ENCODE measurements around the gene MACROH2A2. TPM values are rescaled to one million over a fixed set of nuclear protein-coding genes. Genes with fewer than 3 reads are reported as not detected.
"Not testable (repeated sequence)": the region's sequence is repeated elsewhere in the genome, so short reads cannot be mapped to it uniquely, and the experiment has no call there.

Gene MACROH2A2
- total and polyA plus RNA-seq, 3 donors from 2014 or later: 31.0 to 72.3 (median 69.6) TPM

GRCh38 chr10:70070834-70071233 lies 18.2 kb downstream of the MACROH2A2 start:
- intact Hi-C loops (cut with DNase I; ENCODE audit: low total_unique reads): no loop called here

GRCh38 chr10:70074165-70074564 lies 21.5 kb downstream of the MACROH2A2 start:
- TF ChIP-seq CTCF (IDR thresholded peaks at IDR 0.05) (no peak), POLR2A (IDR thresholded peaks at IDR 0.05) (no peak)
- Histone ChIP-seq H3K27me3 (no peaks in the 10 kb centered on the region), H3K36me3 (ENCODE audit: low read depth, missing control alignments) (no peaks in the 10 kb centered on the region), H3K9me3 (no peaks in the 10 kb centered on the region), H3K27ac (no peak overlapping the region), H3K4me1 (no peaks in the 10 kb centered on the region), H3K4me3 (no peak overlapping the region)
- intact Hi-C loops (cut with DNase I; ENCODE audit: low total_unique reads): no loop called here
- DNase-seq: no peak
- 76 to 82% methylated on average over 2 of the region's 2 CpGs for WGBS, 2 donors

More at GRCh38 chr10:70070834-70071233, 18.2 kb downstream of the MACROH2A2 start:
- no peak overlapping the region for H3K27ac ChIP-seq
- no peaks in the 10 kb centered on the region for H3K9me3 ChIP-seq
- WGBS, 2 donors: 88 to 90% methylated on average over 9 to 11 of the region's 11 CpGs
- H3K36me3 ChIP-seq (ENCODE audit: low read depth, missing control alignments): no peaks in the 10 kb centered on the region
- H3K4me3 ChIP-seq: no peak overlapping the region
- no peaks in the 10 kb centered on the region for H3K4me1 ChIP-seq
- TF ChIP-seq POLR2A (IDR thresholded peaks at IDR 0.05) (no peak), CTCF (IDR thresholded peaks at IDR 0.05) (no peak)
- no peak for DNase-seq
- H3K27me3 ChIP-seq: no peaks in the 10 kb centered on the region

GRCh38 chr10:70074971-70075370 lies 22.3 kb downstream of the MACROH2A2 start:
- H3K36me3 ChIP-seq (ENCODE audit: low read depth, missing control alignments): no peaks in the 10 kb centered on the region
- intact Hi-C loops (cut with DNase I; ENCODE audit: low total_unique reads): no loop called here
- H3K4me1 ChIP-seq: no peaks in the 10 kb centered on the region
- no peak overlapping the region for H3K27ac ChIP-seq
- no peaks in the 10 kb centered on the region for H3K9me3 ChIP-seq
- 85 to 94% methylated on average over 2 of the region's 2 CpGs for WGBS, 2 donors
- DNase-seq: no peak
- no peaks in the 10 kb centered on the region for H3K27me3 ChIP-seq
- no peak overlapping the region for H3K4me3 ChIP-seq
- no peak for TF ChIP-seq POLR2A (IDR thresholded peaks at IDR 0.05)
- TF ChIP-seq CTCF (IDR thresholded peaks at IDR 0.05): no peak

GRCh38 chr10:70078329-70078728 lies 25.7 kb downstream of the MACROH2A2 start:
- DNase-seq: no peak
- Histone ChIP-seq H3K4me1 (no peaks in the 10 kb centered on the region), H3K9me3 (no peaks in the 10 kb centered on the region), H3K4me3 (no peak overlapping the region), H3K27me3 (no peaks in the 10 kb centered on the region), H3K27ac (no peak overlapping the region), H3K36me3 (ENCODE audit: low read depth, missing control alignments) (no peaks in the 10 kb centered on the region)
- 87 to 96% methylated on average over 5 of the region's 5 CpGs for whole genome bisulfite sequencing, 2 donors
- TF ChIP-seq POLR2A (IDR thresholded peaks at IDR 0.05) (no peak), CTCF (IDR thresholded peaks at IDR 0.05) (no peak)
- intact Hi-C loops (cut with DNase I; ENCODE audit: low total_unique reads): no loop called here

- Histone ChIP-seq H3K9me3 (no peaks in the 10 kb centered on the region), H3K4me1 (no peaks in the 10 kb centered on the region), H3K27me3 (no peaks in the 10 kb centered on the region), H3K4me3 (no peak overlapping the region), H3K36me3 (ENCODE audit: low read depth, missing control alignments) (no peaks in the 10 kb centered on the region), H3K27ac (no peak overlapping the region)
- TF ChIP-seq POLR2A (IDR thresholded peaks at IDR 0.05) (no peak), CTCF (IDR thresholded peaks at IDR 0.05) (no peak)
- intact Hi-C loops (cut with DNase I; ENCODE audit: low total_unique reads): no loop called here
- no peak for DNase-seq
- WGBS, 2 donors: 95 to 96% methylated on average over 7 of the region's 7 CpGs
Observed at GRCh38 chr10:70078937-70079336, 26.3 kb downstream of the MACROH2A2 start.

- H3K4me1 ChIP-seq; H3K27me3 ChIP-seq; intact Hi-C loops (cut with DNase I; ENCODE audit: low total_unique reads); DNase-seq; H3K27ac ChIP-seq; H3K36me3 ChIP-seq (ENCODE audit: low read depth, missing control alignments); H3K4me3 ChIP-seq; H3K9me3 ChIP-seq: not testable (repeated sequence)
- 93 to 97% methylated on average over 2 of the region's 2 CpGs for WGBS, 2 donors
Observed at GRCh38 chr10:70080789-70081188, 28.1 kb downstream of the MACROH2A2 start.

Measured in testis (tissue), 3 donors.